Posterior cingulate gyrus (tissue), 11 donors: ENCODE measurements around the gene RUFY1.

Experiments
- DNase-seq, 10 donors: peaks; one replicate each; pipeline versions ENCODE4 v3.0.0 to v3.0.0-alpha.2; 2020 to 2021; ENCODE audit warnings: mixed read lengths in 3 of 10
- intact Hi-C: fragments of 100-400 bp; cut with DNase I; formaldehyde crosslinking; loops from one replicate; pipeline ENCODE4 v1.15.1; 2023

The RUFY1 gene

DNA sequence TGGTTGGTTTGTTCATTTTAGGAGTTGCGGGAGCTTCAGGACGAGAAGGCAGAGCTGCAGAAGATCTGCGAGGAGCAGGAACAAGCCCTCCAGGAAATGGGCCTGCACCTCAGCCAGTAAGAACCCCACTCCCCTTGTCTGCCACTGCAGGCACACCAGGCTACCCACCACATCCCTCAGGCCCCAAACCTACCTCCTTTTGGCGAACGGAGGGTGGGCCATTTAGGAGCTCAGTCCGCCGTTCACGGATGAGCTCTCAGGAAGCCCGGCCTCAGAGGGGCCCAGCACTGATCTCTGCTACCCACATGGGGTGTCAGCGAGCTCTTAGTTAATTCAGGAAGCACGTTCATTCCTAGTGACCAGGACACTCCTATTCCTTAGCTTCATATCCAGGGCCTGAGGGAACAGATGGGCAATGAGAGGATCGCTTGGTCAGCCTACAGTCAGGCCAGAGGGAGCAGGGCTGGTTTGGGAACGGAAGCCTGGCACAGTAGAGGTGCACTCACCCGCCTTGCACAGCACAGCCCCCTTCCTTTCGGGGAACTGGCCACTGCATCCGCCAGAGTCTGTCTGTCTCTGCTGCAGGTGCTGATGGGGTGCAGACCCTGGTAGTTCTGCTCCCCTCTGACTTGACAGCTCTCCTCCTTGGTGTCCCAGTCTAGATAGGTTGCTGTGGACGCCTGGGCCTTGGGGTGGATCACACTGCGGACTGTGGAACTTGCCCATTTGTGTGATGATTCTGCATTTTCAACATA is 51.7 kb downstream of the RUFY1 start:
- DNase-seq, result no peak
- intact Hi-C loops, result no loop called here

DNA sequence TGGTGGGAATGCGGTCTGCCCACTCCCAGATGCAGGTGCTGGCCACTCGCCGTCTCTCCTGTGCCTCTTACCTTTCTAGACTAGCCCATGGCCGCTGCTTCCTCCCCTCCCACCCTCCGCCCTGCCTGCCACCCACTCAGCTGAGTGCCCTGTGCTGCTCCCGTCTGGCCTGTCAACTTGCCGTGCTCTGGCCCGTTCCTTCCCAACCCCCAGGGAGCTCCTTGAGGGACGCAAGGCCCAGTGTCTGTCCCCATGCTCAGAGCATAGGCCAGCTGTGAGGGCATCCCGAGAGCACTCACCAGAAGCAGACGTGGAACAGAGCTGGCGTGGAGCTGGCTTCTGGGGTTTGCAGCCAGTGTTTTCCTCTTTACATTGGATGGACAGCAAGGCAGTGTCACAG is 53.0 kb downstream of the RUFY1 start:
- intact Hi-C loops, result no loop called here
- no peak for DNase-seq

DNA sequence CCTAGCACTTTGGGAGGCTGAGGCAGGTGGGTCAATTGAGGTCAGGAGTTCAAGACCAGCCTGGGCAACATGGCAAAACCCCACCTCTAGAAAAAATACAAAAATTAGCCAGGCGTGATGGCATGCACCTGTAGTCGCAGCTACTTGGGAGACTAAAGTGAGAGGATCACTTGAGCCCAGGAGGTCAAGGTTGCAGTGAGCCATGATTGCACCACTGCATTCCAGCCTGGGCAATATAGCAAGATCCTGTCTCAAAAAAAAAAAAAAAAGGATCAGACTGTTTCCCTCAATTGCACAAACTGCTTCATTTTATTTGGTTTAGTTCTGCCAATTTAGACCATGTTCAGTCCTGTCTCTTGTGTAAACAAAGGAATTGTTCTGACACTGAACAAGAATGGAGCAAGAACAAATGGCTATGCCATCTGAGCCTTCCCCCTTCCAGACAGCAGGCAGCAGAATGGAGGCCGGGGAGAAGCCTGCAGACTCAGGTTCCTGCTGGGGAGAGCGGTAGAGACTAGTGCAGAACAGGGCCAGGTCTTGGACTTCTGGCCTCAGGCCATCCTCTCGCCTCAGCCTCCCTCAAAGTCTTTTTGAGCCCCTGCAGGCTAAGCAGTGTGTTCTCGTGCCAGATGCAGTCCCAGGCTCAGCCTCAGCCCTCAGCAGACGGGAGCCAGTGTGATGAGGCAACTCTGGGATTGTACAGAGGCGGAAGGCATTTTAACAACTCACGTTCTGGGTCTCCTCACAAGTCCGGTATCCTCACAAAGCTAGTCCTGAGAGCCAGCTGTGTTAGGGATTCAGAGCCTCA is 54.9 kb downstream of the RUFY1 start:
- intact Hi-C loops, result no loop called here

DNA sequence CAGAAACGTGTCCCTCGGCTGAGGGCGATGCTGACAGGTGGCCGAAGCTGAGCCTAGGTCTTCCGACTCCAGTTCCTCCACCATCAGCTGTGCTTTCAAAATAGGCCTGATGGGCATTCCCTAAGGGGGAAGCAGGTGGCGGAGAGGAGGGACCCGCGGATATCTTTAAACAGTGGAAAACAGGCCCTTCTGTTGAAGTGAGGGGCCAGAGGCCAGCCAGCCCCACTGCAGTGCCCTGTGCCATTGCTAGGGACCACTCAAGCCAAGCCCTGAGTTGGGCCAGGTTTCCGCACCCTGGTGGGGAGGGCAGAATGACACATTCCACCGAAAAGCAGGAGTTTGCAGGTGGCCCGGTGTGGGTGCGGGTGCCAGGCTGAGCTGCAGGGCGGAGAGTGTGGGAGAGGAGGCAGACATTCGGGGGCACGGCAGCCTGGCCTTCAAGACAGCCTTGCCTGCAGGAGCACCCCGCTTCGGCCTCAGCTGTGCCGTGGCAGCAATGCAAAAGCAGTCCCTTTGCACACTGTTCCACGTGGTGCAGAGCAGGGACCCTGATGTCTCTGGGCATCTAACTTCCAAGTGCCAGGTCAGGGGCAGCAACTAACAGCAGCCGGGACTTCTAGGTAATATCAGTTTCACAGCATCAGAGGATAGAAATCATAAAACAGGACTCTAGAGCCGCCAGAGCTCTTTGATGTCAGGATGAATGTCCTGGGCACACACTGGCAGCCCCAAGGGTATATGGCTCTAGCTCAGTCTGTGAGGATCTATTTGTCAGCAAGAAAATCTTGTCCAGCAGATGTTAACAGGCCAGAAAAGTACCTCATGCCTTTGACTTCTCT is 55.9 kb downstream of the RUFY1 start:
- no peak for DNase-seq
- intact Hi-C loops, result no loop called here

More for the DNA sequence above, 54.9 kb downstream of the RUFY1 start:
- DNase-seq, result peak in 2 of 10 donors; percentile 26 to 40

DNA sequence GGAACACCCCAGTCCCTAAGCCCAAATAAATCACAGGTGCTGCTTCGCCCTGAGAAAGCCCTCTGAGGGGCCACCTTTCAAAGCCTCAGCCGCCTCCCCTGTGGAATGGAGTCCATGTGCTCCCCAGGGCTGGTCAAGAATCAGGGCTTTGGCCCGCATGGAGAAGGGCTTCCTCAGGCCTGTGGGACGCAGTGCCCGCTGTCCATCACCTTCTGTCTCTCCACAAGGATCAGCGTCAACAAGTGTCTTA is 56.5 kb downstream of the RUFY1 start:
- intact Hi-C loops, result no loop called here
- DNase-seq, result no peak

DNA sequence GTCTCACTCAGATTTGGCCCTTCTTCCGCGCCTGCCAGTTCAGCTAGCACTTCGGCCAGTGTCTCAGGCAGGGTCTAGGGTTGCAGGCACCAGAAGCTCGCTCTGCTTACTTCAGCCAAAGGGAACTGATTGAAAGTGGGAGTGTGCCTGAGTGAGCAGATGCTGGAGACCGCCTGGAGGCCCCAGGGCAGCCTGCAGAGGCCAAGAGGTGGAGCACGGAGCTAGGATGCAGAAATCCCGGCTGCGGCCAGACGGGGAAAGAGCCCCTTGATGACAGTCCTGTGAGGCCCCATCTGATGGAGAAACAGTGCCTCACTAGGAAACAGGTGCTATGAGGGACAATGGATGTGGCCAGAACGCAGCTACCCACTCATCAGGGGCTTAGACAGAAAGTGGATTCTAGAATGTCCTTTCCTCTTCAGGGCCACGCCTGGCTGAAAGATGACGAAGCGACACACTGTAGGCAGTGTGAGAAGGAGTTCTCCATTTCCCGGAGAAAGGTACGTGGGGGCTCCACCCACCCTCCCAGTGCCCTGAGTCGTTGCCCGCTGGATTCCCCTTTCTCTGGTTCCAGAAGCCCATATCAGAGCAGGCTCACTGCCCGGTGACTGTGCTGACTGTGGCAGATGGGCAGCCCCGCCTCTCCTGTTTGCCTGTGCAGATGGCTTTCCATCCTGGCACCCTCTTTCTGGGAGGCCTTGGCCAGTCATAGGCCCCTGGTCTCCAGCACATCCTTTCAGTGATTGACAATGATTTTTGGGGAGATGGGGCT is 57.0 kb downstream of the RUFY1 start:
- DNase-seq, result peak; percentile 61 to 97 (median 76)

DNA sequence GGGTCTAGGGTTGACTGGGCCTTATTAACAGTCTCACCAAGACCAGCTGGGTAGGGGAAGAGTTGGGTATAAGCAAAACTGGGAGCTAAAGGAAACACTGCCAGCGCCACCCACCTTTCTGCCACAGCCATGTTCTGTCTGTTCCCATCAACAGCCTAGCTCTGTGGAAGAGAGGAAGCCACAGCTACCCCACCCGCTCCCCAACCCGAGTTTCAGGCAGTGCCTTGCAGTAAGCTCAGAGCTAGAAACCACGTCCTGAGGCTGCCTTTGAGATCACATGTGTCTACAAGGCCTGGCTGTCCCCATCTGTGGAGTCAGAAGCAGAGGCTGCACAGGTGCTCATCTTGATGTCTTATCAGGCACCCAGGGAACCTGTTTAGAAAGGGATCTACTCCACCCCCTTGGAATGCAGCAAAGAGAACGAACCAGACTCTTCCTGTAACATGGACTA is 57.8 kb downstream of the RUFY1 start:
- DNase-seq, result peak in 8 of 10 donors; percentile 31 to 93 (median 72)
- intact Hi-C loops, result no loop called here

More for the DNA sequence above, 57.0 kb downstream of the RUFY1 start:
- intact Hi-C loops, result no loop called here

DNA sequence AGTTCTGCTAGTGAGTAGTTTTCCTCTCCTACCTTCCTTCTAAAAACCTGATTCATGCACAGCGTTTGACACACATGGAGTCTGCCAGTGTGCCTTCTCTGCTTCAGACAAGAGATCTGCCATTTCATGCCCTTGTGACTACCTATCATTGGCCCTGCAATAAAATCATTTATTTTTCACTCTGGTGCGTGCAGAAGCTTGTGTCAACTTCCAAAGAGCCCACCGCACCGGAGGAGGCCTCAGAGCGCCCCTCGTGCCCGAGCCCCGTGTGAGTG is 59.4 kb downstream of the RUFY1 start:
- no peak for DNase-seq
- intact Hi-C loops, result no loop called here

DNA sequence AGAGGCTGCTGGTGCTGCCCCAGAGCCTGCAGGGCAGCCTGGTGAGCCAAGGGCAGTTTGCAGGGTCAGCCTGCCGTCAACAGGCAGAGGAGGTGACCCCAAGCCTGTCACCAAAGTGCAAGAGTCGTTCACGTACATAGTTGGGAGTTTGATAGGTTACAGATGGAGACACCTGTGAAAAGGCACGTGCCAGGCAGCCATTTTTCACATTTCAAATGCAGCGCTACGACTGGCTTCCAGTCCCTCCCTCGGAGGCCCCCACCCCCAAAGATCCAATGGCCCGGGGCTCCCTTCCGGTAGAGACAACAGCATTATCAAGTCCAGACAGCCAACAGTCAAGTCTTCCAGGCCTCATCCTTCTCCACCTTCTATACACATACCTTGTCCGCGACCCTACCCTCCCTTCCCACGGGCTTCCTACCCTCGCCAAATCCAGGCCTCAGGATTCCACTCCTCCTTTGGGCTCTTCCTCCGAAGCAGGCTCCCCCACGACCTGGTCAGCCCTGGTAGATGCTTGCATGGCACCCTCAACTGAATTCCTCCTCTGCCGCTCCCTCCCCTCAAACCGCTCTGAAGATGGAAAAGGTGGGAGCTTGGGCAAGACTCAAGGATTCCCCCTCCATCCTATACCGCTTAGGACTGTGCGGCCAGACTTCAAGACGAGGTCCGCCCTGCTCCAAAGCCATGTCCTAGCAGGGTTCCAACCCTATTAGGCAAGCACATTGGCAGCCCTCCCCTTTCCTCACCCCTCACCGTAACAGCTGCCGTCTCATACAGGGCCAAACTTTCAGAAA is 60.0 kb downstream of the RUFY1 start:
- intact Hi-C loops, result no loop called here
- DNase-seq, result peak in 1 of 10 donors; percentile 66

DNA sequence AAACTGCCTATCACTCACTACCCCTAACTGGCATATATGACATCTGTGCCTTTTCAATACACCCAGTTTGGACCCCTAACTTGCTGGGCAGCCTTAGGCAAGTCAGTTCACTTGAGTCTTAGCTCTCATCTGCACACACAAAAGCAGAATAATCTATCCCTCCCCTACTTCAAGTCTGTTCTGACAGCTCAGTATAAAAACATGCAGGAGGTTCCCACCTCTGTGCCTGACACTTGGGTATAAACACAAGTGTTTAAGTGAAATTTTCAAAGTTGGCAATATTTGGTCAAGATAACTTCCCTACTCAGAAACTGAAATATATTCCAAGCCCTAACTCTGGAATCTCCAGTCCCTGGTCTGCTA is 60.5 kb downstream of the RUFY1 start:
- intact Hi-C loops, result no loop called here
- no peak for DNase-seq

DNA sequence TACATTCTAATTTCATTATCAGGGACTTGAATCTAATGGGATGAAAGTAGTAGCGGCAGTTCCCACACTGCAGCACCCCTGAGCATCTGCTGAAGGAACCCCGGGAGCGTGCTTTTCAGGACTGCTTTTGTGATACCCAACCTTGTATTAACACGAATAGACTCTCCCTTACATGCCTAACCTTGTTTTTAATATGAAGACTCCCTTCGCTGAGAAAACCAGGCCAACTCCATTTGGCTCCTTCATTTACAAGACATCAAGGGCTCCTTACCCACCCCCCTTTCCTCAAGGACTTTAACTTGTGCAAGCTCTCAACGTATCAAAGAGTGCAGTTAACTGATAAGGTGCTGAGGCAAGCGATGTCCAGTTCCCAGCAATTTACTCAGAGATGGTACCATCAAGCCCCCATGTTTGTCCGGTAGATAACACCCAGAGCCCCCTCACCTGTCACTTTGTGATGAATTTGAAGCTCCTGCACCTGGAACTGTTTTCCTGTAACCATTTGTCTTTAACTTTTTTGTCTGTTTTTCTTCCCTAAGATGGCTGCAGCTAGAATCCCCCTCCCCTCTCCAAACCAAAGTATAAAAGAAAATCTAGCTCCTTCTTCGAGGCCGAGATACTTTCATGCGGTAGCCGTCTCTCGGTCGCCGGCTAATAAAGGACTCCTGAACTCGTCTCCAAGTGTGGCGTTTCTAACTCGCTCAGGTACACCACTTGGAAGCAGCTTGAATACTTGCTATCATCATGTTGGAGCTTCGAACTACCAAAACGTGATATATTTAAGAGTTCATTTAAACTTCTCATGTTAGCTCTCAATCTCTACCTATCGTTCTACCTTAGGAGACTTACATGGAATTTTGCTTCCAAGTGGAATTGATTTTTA is 62.5 kb downstream of the RUFY1 start:
- intact Hi-C loops, result no loop called here
- DNase-seq, result no peak

DNA sequence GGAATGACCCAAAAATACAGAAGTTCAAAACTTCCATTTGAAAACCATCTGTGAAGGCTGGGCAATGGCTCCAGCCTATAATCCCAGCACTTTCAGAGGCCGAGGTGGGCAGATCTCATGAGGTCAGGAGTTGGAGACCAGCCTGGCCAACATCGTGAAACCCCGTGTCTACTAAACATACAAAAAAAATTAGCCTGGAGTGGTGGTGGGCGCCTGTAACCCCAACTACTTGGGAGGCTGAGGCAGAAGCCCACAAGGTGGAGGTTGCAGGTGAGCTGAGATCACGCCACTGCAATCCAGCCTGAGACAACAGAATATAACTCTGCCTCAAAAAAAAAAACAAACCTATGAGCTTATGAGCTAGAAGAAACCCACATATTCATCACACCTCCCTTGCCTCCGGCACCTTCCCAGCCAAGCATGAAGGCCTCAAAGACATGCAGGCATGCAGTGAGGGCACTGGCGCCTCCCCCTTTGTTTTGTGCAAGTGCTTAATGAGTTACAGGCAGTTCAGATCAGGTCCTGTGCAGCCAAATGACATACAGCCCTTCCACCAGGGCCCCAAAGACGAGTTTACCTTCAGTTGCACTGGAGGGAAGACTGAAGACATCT is 63.2 kb downstream of the RUFY1 start:
- intact Hi-C loops, result no loop called here
- DNase-seq, result no peak

DNA sequence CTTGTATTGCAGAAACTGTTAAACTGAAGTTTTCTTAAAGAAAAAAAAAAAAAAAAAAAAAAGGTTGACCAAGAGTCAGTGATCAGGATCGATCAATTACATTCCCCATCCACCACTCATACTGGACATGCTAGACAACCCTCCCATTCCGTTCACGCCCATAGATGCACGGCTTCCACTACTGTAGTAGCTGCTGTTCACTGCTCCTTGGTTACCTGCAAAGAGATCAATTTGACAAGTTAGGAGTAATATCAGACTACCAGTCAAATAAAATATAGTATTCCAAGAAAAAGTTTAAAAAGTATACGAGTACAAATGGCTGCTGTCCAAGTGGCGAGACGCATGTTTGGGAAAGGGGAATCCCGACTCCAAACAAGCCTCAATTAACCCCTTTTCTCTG is 64.4 kb downstream of the RUFY1 start:
- intact Hi-C loops, result no loop called here
- DNase-seq, result peak in 1 of 10 donors; percentile 7

DNA sequence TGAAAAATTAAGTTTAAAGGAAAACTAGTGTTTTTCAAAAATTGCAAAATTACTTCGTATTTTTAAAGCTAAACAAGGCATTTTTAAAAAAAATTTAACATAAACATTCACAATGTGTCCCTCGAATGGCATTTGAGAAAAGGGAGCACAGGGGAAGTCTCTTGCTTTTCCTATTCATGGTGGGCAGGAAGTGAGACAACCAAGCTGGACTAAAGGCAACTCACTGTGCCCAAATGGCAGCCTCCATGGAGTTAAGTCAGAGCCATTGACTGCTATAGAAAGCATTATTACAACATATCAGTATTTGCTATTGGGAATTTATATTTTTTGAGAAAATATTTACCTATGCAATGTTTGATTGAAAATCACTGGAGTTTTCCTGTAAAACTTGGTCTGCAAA is 64.8 kb downstream of the RUFY1 start:
- peak in 1 of 10 donors; percentile 26 for DNase-seq
- intact Hi-C loops, result no loop called here

DNA sequence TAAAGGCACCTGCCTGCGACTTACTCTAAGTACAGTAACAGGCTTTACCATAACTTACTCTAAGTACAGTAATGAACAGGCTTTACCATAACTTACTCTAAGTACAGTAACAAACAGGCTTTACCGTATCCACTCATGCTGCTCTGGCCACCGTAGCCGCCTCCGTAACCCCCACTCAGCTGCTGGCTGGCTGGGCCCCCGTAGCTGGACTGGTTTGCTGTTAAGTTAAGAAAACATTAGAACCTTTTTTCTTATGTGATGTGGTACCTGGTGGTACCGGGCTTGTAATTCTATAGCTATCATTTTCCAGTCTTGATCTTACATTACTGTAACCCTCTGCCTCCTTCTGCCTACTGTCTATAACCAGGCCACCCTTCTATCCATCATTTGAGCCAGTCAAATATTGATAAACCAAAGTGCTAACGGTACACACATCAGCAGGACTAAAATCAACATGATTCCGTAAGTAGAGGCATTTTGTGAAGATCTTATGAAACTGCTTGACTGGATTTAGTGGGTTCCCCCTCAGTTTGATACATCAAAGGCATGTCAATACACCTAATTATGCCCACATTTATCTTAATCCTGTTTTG is 65.7 kb downstream of the RUFY1 start:
- peak in 2 of 10 donors; percentile 29 to 51 for DNase-seq
- intact Hi-C loops, result no loop called here

DNA sequence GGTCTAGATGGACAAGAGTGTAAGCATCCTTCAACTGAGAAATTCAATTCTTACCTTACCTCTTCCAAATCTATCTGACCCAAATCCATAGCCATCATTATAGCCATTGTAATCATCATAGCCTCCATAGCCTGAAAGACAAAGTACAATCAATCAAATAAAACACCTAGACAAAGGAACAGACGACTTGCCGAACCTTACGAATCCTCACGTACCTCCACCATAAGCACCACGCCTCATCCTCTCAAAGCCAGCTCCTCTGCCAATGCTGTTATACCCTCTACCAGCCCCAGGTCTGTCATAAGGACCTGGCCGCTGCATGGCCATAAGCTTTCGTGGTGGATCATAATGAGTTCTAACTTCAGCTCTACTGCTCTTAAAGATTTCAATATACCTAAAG is 67.6 kb downstream of the RUFY1 start:
- DNase-seq, result peak in 1 of 10 donors; percentile 19

DNA sequence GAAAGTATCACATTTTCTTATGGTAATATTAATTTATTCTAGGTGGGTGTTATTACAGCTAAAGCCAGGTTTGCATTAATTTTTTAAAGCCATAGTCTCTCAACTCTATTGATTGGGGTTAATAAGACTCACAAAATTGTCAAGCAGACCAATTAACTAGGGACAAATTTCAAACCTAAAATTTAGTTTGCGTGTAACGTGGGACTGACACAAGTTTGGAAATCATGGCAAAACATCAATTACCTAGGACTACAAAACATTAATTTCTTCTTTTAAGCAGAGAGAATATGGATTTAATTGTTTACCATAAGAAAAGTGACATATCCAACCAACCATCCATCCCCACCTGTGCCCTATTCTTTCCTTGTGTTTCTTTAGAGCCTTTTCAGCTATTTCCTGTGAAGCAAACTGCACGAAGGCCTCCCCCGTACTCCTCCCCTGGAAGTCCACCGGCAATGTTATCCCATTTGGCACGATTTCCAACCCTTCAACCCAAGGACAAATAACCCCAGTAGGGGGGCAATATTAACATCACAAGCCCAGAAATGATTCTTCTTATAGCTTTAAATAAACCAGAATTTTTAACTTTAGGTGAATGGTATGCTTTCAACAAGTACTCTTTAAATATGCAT is 68.7 kb downstream of the RUFY1 start:
- intact Hi-C loops, result no loop called here
- DNase-seq, result peak in 1 of 10 donors; percentile 7

More for the DNA sequence above, 67.6 kb downstream of the RUFY1 start:
- intact Hi-C loops, result no loop called here
